SK-N-SH treated with all-trans-retinoic acid at 6 μM for 48 hours (cell line): ENCODE data around the gene LRRN1.

Experiments used
- GLIS3 ChIP-seq: fragments of 250-450 bp; sonication (Bioruptor Pico); IDR thresholded peaks from 2 replicates; pipeline ENCODE4 v1.5.0; 2020; ENCODE audit warnings: mild to moderate bottlenecking, moderate library complexity
- PPARA ChIP-seq: fragments of 250-450 bp; sonication (Bioruptor Pico); IDR thresholded peaks from 2 replicates; pipeline ENCODE4 v1.5.0; 2020; ENCODE audit warnings: mild to moderate bottlenecking, borderline replicate concordance
- RARB ChIP-seq: fragments of 250-450 bp; sonication (Bioruptor Pico); IDR thresholded peaks from 2 replicates; pipeline ENCODE4 v1.8.0; 2021; ENCODE audit warnings: mild to moderate bottlenecking, moderate library complexity

DNA sequence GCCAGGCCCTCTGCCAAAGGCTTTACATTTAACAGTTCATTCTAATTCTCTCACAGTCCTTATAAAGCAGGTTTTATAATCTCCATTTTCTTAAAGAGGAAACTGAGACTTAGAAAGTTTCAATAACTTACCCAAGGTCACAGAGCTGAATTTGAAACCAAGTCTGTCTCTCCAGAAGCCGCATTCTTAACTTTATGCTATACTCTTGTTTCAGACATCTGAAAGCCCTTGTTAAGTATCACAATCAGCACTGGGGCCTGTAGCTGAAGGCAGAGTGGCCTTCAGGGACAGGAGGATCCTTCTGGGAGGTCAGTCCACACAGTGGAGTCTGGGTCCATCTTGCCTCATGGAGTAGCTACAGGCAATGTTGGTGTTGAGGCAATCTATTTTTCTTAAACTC lies 27.9 kb downstream of the LRRN1 start:
- TF ChIP-seq GLIS3 (CRISPR knock-in tag) (no peak), PPARA (no peak), RARB (CRISPR knock-in tag) (no peak)
